Breast epithelium (tissue), 4 donors: ENCODE data around the gene FPGS. TPM values are rescaled to one million over a fixed set of nuclear protein-coding genes. Genes with fewer than 3 reads are reported as not detected.

Experiments used
- DNase-seq, 2 donors: peaks; one replicate each; pipeline ENCODE4 v3.0.0-alpha.2; 2019; ENCODE audit warnings: low spot score in 2 of 2
- H3K27ac ChIP-seq, 2 donors: fragments of 200-600 bp; sonication (generic) in 1 of 2; one replicate each; pipeline ENCODE4 v1.5.1; 2016 to 2019; ENCODE audit warnings: mild to moderate bottlenecking in 1 of 2
- H3K27me3 ChIP-seq, 2 donors: fragments of 200-600 bp; sonication (generic) in 1 of 2; one replicate each; pipeline versions ENCODE4 v1.5.1 to v1.6.0; 2017 to 2019; ENCODE audit warnings: control low read depth in 1 of 2, mild to moderate bottlenecking in 1 of 2
- H3K36me3 ChIP-seq: fragments of 200-600 bp; one replicate; pipeline ENCODE4 v1.5.1; 2019
- H3K4me1 ChIP-seq, 2 donors: fragments of 200-600 bp; sonication (generic); one replicate each; pipeline ENCODE4 v1.5.1; 2016 to 2019; ENCODE audit warnings: control low read depth in 1 of 2
- H3K4me3 ChIP-seq, 3 donors: fragments of 200-600 bp; sonication (generic); 1 replicate in 2 of 3; 2 replicates in 1 of 3; pipeline ENCODE4 v1.5.1; 2016 to 2019; ENCODE audit warnings: mild to moderate bottlenecking in 3 of 3, moderate library complexity in 2 of 3
- H3K9me3 ChIP-seq, 2 donors: fragments of 200-600 bp; sonication (generic) in 1 of 2; one replicate each; pipeline ENCODE4 v1.5.1; 2016 to 2019; ENCODE audit warnings: control low read depth in 1 of 2
- POLR2A ChIP-seq: fragments of 450-650 bp; IDR thresholded peaks from one replicate; pipeline ENCODE4 v1.6.1; 2016; ENCODE audit warnings: antibody characterized with exemption, mild to moderate bottlenecking, moderate library complexity
- POLR2AphosphoS5 ChIP-seq, 3 donors: sonication (generic); formaldehyde crosslinking; IDR thresholded peaks; one replicate each; pipeline ENCODE4 v1.6.1; 2017; ENCODE audit warnings: antibody characterized with exemption in 3 of 3
- intact Hi-C: fragments of 100-400 bp; cut with DNase I; formaldehyde crosslinking; loops from one replicate; pipeline ENCODE4 v1.15.1; 2023; ENCODE audit warnings: low total_unique reads
- total RNA-seq, 3 donors: library from RNA; depleted of rRNA; stranded (reverse); fragments of >200 nt; gene quantifications; one replicate each; pipeline ENCODE4 v1.1.0, GENCODE V29; 2016
- TF ChIP-seq, protein P1 (sequence below), 3 donors: fragments of 450-650 bp; IDR thresholded peaks; one replicate each; pipeline ENCODE4 v1.5.1; 2016 to 2017; ENCODE audit warnings: antibody characterized with exemption in 3 of 3, mild to moderate bottlenecking in 3 of 3, moderate library complexity in 3 of 3

FPGS gene
- total RNA-seq, 3 donors from 2014 or later = 56.3 to 108 (median 78.6) TPM

- TF ChIP-seq, protein P1, sequence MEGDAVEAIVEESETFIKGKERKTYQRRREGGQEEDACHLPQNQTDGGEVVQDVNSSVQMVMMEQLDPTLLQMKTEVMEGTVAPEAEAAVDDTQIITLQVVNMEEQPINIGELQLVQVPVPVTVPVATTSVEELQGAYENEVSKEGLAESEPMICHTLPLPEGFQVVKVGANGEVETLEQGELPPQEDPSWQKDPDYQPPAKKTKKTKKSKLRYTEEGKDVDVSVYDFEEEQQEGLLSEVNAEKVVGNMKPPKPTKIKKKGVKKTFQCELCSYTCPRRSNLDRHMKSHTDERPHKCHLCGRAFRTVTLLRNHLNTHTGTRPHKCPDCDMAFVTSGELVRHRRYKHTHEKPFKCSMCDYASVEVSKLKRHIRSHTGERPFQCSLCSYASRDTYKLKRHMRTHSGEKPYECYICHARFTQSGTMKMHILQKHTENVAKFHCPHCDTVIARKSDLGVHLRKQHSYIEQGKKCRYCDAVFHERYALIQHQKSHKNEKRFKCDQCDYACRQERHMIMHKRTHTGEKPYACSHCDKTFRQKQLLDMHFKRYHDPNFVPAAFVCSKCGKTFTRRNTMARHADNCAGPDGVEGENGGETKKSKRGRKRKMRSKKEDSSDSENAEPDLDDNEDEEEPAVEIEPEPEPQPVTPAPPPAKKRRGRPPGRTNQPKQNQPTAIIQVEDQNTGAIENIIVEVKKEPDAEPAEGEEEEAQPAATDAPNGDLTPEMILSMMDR (IDR thresholded peaks at IDR 0.05) = no peak
- TF ChIP-seq POLR2A (peak; percentile 13), POLR2AphosphoS5 (IDR thresholded peaks at IDR 0.05) (peak in 2 of 3 donors; percentile 18 to 69)
- peak; percentile 98 for DNase-seq
- H3K36me3 ChIP-seq = no peaks in the 10 kb centered on the region
- no peaks in the 10 kb centered on the region for H3K4me1 ChIP-seq
- H3K9me3 ChIP-seq = no peaks in the 10 kb centered on the region
- intact Hi-C loops = loop anchor here (1.0 kb wide), 1 partner anchor 39 kb away; no protein-coding TSS in a partner anchor
- H3K27me3 ChIP-seq = no peaks in the 10 kb centered on the region
- H3K27ac ChIP-seq = peak overlapping the region; percentile 45 to 56
- peak overlapping the region; percentile 52 to 68 (median 61) for H3K4me3 ChIP-seq
Measured at GRCh38 chr9:127770905-127771569, 31.6 kb upstream of the FPGS start.

GRCh38 chr9:127771570-127772189 lies 31.0 kb upstream of the FPGS start:
- no peak for DNase-seq
- no peaks in the 10 kb centered on the region for H3K4me1 ChIP-seq
- peak overlapping the region; percentile 52 to 68 (median 61) for H3K4me3 ChIP-seq
- H3K36me3 ChIP-seq = no peaks in the 10 kb centered on the region
- peak overlapping the region; percentile 22 to 56 for H3K27ac ChIP-seq
- TF ChIP-seq POLR2A (no peak), POLR2AphosphoS5 (IDR thresholded peaks at IDR 0.05) (no peak)
- TF ChIP-seq, protein P1 (IDR thresholded peaks at IDR 0.05) = no peak
- H3K27me3 ChIP-seq = no peaks in the 10 kb centered on the region
- intact Hi-C loops = loop anchor here (1.0 kb wide), 1 partner anchor 39 kb away; no protein-coding TSS in a partner anchor
- no peaks in the 10 kb centered on the region for H3K9me3 ChIP-seq

DNA sequence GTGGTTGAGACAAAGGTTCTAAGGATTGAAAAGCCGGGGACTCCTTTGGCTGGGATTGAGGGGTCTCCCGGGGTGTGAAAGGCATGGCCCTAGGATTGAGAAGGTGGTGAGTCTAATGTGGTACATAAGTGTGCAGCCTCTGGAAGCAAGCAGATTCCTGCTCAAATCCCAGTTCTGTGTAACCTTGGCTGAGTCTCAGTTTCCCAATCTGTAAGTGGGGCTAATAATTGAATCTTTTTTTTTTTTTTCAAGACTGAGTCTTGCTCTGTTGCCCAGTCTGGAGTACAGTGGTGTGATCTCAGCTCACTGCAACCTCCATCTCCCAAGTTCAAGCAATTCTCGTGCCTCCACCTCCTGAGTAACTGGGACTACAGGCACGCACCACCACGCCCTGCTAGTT lies 30.1 kb upstream of the FPGS start:
- no peaks in the 10 kb centered on the region for H3K27me3 ChIP-seq

GRCh38 chr9:127773272-127773671 lies 29.4 kb upstream of the FPGS start:
- Histone ChIP-seq H3K27me3 (no peaks in the 10 kb centered on the region), H3K4me3 (no peak overlapping the region), H3K36me3 (no peaks in the 10 kb centered on the region), H3K4me1 (no peaks in the 10 kb centered on the region), H3K27ac (no peak overlapping the region), H3K9me3 (no peaks in the 10 kb centered on the region)
- intact Hi-C loops = no loop called here
- DNase-seq = no peak
- no peak for TF ChIP-seq POLR2AphosphoS5 (IDR thresholded peaks at IDR 0.05)
- TF ChIP-seq, protein P1 (IDR thresholded peaks at IDR 0.05) = no peak

More for the DNA sequence above, 30.1 kb upstream of the FPGS start:
- TF ChIP-seq POLR2AphosphoS5 (IDR thresholded peaks at IDR 0.05) (no peak), POLR2A (no peak)
- TF ChIP-seq, protein P1 (IDR thresholded peaks at IDR 0.05) = no peak
- H3K4me3 ChIP-seq = no peak overlapping the region
- H3K9me3 ChIP-seq = no peaks in the 10 kb centered on the region
- DNase-seq = no peak
- H3K4me1 ChIP-seq = no peaks in the 10 kb centered on the region
- no peak overlapping the region for H3K27ac ChIP-seq
- intact Hi-C loops = no loop called here
- H3K36me3 ChIP-seq = no peaks in the 10 kb centered on the region

DNA sequence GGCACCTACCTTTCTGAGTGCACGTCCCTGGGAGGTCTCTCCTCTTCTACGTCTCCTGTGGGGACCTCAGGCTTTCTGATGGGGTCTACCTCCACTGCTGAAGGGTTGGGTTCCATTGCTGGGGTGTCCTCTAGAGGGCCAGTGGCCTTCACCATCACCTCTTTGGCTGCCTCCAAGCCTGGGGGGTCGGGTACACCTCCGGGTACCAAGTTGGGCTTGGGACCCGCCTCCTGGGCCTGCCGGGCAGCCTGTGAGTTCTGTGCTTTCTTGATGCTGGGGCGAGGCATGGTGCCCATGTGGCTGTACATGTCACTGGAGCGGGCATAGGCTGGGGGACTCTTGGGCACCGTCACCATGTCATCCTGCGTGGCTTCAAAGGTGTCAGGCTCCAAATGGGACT lies 28.7 kb upstream of the FPGS start:
- H3K27ac ChIP-seq = no peak overlapping the region
- no peaks in the 10 kb centered on the region for H3K27me3 ChIP-seq
- no peaks in the 10 kb centered on the region for H3K4me1 ChIP-seq
- TF ChIP-seq POLR2AphosphoS5 (IDR thresholded peaks at IDR 0.05) (no peak), POLR2A (no peak)
- TF ChIP-seq, protein P1 (IDR thresholded peaks at IDR 0.05) = no peak
- H3K9me3 ChIP-seq = no peaks in the 10 kb centered on the region
- H3K36me3 ChIP-seq = no peaks in the 10 kb centered on the region
- intact Hi-C loops = no loop called here
- no peak overlapping the region for H3K4me3 ChIP-seq
- no peak for DNase-seq
